ENCODE measurements around the gene TLE3.

TLE3 gene

DNA sequence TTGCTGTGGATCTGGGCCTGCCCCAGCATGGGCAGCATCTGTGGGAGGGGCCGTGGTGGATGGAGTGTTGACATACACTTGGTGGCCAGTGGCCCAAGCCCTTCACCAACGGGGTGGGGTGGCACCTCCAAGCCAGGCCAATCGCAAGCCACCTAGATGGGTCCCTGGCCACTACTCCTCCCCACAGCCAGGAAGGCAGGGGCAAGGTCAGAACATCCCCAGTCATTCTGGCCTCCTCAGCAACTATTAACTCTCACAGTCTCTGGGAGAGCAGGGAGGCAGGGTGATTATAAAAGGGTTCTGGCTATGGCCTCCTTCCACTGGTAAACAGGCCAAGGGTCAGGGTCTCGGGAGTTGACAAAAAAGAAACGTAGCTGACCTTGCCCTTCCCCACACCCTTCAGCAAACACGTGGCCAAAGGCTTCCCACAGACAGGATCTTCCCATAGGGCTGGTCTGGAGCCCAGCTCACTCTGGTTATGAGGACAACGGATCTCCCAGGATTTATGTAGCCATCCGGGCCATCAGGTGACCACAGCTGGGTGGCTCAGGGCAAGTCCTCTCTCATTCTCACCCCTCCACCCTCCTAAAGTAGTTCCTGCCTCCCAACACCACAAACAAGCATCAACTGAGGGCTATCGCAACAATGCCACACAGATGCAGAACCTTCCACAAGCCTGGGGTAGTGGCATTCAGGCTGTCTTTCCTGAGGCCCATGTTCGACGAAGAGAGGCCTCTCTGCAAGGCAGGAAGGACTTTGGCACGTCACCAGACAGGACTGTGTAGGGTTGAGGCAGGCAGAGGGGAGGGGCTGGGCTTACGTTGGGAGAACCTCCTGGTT, 18.9 kb downstream of the TLE3 start:
- no peak for ATAC-seq
- TF ChIP-seq, protein P1, sequence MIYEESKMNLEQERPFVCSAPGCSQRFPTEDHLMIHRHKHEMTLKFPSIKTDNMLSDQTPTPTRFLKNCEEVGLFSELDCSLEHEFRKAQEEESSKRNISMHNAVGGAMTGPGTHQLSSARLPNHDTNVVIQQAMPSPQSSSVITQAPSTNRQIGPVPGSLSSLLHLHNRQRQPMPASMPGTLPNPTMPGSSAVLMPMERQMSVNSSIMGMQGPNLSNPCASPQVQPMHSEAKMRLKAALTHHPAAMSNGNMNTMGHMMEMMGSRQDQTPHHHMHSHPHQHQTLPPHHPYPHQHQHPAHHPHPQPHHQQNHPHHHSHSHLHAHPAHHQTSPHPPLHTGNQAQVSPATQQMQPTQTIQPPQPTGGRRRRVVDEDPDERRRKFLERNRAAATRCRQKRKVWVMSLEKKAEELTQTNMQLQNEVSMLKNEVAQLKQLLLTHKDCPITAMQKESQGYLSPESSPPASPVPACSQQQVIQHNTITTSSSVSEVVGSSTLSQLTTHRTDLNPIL (CRISPR knock-in tag; IDR thresholded peaks at IDR 0.05; ENCODE audit: low read depth), result no peak
- TF ChIP-seq ZNF70 (CRISPR knock-in tag; IDR thresholded peaks at IDR 0.05) (no peak), ZFP30 (CRISPR knock-in tag; IDR thresholded peaks at IDR 0.05) (no peak), OSR1 (CRISPR knock-in tag; IDR thresholded peaks at IDR 0.05) (no peak), ISL1 (CRISPR knock-in tag; IDR thresholded peaks at IDR 0.05) (no peak), ZFP3 (CRISPR knock-in tag; IDR thresholded peaks at IDR 0.05) (no peak), RARB (CRISPR knock-in tag; IDR thresholded peaks at IDR 0.05) (no peak), ESRRG (CRISPR knock-in tag; IDR thresholded peaks at IDR 0.05) (no peak), ARNTL (CRISPR knock-in tag; IDR thresholded peaks at IDR 0.05; ENCODE audit: borderline replicate concordance, low read depth) (no peak), PPARA (CRISPR knock-in tag; IDR thresholded peaks at IDR 0.05; ENCODE audit: borderline replicate concordance) (no peak)

DNA sequence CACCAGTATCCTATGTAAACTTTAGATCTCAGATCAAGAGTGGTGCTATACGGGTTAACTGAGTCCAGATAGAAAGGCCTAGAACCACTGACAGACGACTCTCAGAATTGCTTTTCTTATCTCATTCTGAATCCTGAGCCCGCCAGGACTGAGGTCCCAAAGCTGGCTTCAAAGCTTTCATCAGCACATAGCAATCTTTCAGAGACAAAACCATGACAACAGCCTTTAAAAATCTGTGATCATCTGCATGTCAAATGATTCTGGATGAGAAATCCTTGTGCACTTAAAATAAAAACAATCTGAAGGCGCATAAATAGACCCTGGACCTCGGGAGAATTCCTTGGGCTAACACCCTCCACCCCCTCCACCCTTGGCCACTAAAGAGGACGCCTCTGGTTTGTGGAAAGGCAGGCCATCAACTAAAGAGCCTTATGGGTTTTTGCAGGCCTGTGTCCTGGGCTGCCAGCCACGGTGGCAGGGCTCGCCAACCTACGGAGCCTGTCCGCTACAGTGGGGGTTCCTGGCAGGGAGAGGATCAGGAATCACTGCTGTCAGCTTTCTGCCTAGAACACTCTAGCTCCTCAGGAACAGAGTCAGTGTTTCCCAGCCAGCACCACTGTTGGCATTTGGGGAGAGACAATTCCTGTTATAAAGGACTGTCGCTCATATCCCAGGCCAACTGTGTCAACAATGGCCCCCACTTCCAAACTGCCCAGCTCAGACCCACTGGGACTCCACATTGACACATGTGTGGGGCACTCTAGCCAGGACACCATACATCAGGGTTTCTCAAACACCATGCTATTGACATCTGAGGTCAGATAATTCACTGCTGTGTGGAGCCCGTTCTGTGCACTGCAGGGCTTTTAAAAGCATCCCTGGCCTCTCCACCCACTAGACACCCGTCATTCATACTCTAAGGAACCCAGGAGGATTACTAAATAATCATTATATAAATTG, 20.2 kb downstream of the TLE3 start:
- no peak for ATAC-seq
- TF ChIP-seq RARB (CRISPR knock-in tag; IDR thresholded peaks at IDR 0.05) (no peak), ZNF8 (CRISPR knock-in tag; IDR thresholded peaks at IDR 0.05) (no peak), TOX (CRISPR knock-in tag; IDR thresholded peaks at IDR 0.05; ENCODE audit: borderline replicate concordance) (no peak), ZFP3 (CRISPR knock-in tag; IDR thresholded peaks at IDR 0.05) (no peak), BACH2 (CRISPR knock-in tag; IDR thresholded peaks at IDR 0.05; ENCODE audit: borderline replicate concordance) (no peak), ZNF70 (CRISPR knock-in tag; IDR thresholded peaks at IDR 0.05) (no peak), SNAI2 (CRISPR knock-in tag; IDR thresholded peaks at IDR 0.05) (no peak), ZC3H10 (CRISPR knock-in tag; IDR thresholded peaks at IDR 0.05) (no peak), CSDC2 (CRISPR knock-in tag; IDR thresholded peaks at IDR 0.05) (no peak), OSR1 (CRISPR knock-in tag; IDR thresholded peaks at IDR 0.05) (no peak), ZNF565 (CRISPR knock-in tag; conservative IDR thresholded peaks at IDR 0.05; ENCODE audit: low read depth) (no peak), ISL1 (CRISPR knock-in tag; IDR thresholded peaks at IDR 0.05) (no peak), ESRRG (CRISPR knock-in tag; IDR thresholded peaks at IDR 0.05) (no peak), GLIS3 (CRISPR knock-in tag; IDR thresholded peaks at IDR 0.05) (no peak), PPARA (CRISPR knock-in tag; IDR thresholded peaks at IDR 0.05; ENCODE audit: borderline replicate concordance) (no peak), TCF4 (CRISPR knock-in tag; IDR thresholded peaks at IDR 0.05; ENCODE audit: borderline replicate concordance) (no peak), ARNTL (CRISPR knock-in tag; IDR thresholded peaks at IDR 0.05; ENCODE audit: borderline replicate concordance, low read depth) (no peak)
- TF ChIP-seq, protein P1 (CRISPR knock-in tag; IDR thresholded peaks at IDR 0.05; ENCODE audit: low read depth), result no peak
- TF ChIP-seq, protein P2, sequence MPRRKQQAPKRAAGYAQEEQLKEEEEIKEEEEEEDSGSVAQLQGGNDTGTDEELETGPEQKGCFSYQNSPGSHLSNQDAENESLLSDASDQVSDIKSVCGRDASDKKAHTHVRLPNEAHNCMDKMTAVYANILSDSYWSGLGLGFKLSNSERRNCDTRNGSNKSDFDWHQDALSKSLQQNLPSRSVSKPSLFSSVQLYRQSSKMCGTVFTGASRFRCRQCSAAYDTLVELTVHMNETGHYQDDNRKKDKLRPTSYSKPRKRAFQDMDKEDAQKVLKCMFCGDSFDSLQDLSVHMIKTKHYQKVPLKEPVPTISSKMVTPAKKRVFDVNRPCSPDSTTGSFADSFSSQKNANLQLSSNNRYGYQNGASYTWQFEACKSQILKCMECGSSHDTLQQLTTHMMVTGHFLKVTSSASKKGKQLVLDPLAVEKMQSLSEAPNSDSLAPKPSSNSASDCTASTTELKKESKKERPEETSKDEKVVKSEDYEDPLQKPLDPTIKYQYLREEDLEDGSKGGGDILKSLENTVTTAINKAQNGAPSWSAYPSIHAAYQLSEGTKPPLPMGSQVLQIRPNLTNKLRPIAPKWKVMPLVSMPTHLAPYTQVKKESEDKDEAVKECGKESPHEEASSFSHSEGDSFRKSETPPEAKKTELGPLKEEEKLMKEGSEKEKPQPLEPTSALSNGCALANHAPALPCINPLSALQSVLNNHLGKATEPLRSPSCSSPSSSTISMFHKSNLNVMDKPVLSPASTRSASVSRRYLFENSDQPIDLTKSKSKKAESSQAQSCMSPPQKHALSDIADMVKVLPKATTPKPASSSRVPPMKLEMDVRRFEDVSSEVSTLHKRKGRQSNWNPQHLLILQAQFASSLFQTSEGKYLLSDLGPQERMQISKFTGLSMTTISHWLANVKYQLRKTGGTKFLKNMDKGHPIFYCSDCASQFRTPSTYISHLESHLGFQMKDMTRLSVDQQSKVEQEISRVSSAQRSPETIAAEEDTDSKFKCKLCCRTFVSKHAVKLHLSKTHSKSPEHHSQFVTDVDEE (CRISPR knock-in tag; IDR thresholded peaks at IDR 0.05), result no peak

DNA sequence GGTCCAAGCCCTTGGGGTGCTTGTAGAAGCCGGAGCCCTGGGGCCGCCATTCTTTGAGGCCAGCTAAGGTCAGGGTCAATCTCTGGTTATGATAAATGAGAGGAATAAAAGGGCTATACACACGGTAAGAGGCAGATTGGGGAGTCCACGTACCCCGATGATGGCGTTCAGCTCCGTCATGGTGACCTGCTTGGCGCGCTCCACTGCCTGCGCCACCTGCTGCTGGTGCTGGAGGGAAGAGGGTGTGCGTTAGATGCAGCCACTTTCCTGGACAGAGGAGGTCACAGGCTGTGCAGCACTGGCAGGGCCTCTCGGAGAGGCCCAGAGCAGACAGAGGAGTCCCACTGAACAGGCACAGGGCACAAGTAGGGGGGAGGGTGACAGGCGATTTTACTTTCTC, 23.3 kb downstream of the TLE3 start:
- TF ChIP-seq GLIS3 (CRISPR knock-in tag; IDR thresholded peaks at IDR 0.05), result no peak
- TF ChIP-seq ZC3H10 (CRISPR knock-in tag; IDR thresholded peaks at IDR 0.05), result no peak
- no peak for TF ChIP-seq POU6F1 (CRISPR knock-in tag; IDR thresholded peaks at IDR 0.05; ENCODE audit: borderline replicate concordance, low read depth)
- TF ChIP-seq TCF4 (CRISPR knock-in tag; IDR thresholded peaks at IDR 0.05; ENCODE audit: borderline replicate concordance), result no peak
- TF ChIP-seq, protein P3, sequence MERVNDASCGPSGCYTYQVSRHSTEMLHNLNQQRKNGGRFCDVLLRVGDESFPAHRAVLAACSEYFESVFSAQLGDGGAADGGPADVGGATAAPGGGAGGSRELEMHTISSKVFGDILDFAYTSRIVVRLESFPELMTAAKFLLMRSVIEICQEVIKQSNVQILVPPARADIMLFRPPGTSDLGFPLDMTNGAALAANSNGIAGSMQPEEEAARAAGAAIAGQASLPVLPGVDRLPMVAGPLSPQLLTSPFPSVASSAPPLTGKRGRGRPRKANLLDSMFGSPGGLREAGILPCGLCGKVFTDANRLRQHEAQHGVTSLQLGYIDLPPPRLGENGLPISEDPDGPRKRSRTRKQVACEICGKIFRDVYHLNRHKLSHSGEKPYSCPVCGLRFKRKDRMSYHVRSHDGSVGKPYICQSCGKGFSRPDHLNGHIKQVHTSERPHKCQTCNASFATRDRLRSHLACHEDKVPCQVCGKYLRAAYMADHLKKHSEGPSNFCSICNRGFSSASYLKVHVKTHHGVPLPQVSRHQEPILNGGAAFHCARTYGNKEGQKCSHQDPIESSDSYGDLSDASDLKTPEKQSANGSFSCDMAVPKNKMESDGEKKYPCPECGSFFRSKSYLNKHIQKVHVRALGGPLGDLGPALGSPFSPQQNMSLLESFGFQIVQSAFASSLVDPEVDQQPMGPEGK (CRISPR knock-in tag; IDR thresholded peaks at IDR 0.05; ENCODE audit: borderline replicate concordance), result no peak
- no peak for TF ChIP-seq BACH2 (CRISPR knock-in tag; IDR thresholded peaks at IDR 0.05; ENCODE audit: borderline replicate concordance)
- no peak for TF ChIP-seq CSDC2 (CRISPR knock-in tag; IDR thresholded peaks at IDR 0.05)
- TF ChIP-seq ISL1 (CRISPR knock-in tag; IDR thresholded peaks at IDR 0.05), result no peak
- TF ChIP-seq RARB (CRISPR knock-in tag; IDR thresholded peaks at IDR 0.05), result no peak
- no peak for TF ChIP-seq SNAI2 (CRISPR knock-in tag; IDR thresholded peaks at IDR 0.05)
- no peak for TF ChIP-seq PPARA (CRISPR knock-in tag; IDR thresholded peaks at IDR 0.05; ENCODE audit: borderline replicate concordance)
- no peak for TF ChIP-seq OSR1 (CRISPR knock-in tag; IDR thresholded peaks at IDR 0.05)

More for the DNA sequence above, 23.3 kb downstream of the TLE3 start:
- ATAC-seq, result no peak

Data from SK-N-SH treated with all-trans-retinoic acid at 6 μM for 48 hours (cell line).